HT-29 (cell line): ENCODE measurements around the gene PCYT1B. TPM values are rescaled to one million over a fixed set of nuclear protein-coding genes. Genes with fewer than 3 reads are reported as not detected.
A peak's percentile ranks its signal among the peaks of the same experiment; 100 is the strongest.
"Not testable (repeated sequence)": the region's sequence is repeated elsewhere in the genome, so short reads cannot be mapped to it uniquely, and the experiment has no call there.

Source experiments
- DNase-seq: peaks from one replicate; pipeline ENCODE4 v3.0.0-alpha.2; 2015; ENCODE audit warnings: low spot score
- total RNA-seq: library from RNA; depleted of rRNA; stranded (reverse); fragments of >200 nt; shearing (Covaris generic); gene quantifications from 2 replicates; pipeline ENCODE4 v1.2.3, GENCODE V29; 2014

Gene PCYT1B
- total RNA-seq, 1 experiment from 2014 or later = not detected

DNA sequence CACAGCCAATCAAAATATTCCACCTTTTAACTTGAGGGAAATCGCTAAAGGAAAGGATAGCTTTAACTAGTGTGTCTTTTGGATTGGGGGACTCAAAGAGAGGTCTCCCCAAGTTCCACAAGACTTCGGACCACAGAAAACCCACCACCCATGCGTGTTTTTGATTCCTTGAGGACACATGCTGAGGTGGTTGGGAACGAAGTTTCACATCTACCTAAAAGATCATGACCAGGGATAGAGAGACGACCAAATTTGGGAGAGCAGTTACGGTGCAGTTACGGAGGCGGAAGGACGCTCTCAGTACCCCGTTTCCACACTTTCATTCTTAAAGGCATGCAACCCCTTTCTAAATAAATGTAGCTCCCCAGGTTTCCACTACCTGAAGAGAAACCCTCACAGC, 1.1 kb downstream of the PCYT1B start:
- DNase-seq = no peak

DNA sequence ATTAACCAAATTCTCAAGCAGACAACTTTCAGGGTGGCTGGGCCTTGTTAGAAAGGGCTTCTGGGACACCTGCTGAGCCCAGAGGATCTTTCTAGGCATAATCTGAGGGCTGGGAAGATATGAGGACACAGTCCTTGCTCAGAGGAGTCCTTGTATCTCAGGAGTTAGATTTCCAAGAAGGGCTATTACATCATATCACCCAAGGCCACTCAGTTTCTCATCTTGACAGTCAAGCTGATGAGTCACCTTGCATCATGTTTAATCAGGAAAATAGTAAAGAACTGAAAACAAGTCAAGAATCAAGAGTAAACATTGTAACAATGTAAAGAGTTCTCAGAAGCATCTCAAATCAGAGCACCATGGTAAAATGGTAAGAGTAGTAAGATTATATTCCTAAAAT, 4.0 kb downstream of the PCYT1B start:
- DNase-seq = no peak

- no peak for DNase-seq
Measured at GRCh38 chrX:24629701-24630100, 17.4 kb downstream of the PCYT1B start.

DNA sequence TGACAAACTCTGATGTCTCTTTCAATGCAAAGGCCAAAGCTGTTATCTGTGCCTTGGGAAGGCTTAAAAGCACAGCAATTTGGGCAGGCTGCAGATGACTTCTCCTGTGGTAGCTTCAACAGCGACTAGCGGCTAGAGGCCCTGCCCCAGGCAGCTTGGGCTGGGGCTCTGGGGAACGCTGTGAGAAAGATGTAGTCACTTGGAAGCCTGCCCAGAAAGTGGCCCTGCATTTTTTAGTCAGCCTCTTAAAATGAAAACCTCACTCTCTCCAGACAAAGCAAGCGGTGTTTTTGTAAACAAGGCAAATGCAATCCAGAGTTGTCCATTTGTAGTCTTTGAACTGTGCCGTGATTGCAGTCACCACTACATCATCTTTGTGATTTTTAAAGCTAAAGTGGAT, 27.5 kb downstream of the PCYT1B start:
- DNase-seq = no peak

DNA sequence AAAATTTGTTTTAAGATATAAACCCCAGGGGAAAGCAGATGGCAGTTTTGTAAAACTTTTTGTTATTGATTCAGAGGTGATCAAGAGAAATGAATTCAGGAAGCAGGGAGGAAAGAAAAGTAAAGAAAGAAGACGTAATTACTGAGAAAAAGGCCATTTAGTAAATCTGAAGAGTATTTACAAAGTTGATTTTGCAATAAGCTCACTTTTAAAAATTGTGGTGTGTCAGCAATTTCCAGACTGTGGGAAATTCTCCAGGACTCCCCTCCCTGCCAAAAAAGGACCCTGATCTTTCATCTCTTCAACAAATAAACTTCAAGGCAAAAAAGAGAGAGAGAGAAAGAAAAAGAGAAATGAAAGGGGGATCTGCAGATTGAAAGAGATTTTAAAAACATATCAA, 36.6 kb downstream of the PCYT1B start:
- no peak for DNase-seq

DNA sequence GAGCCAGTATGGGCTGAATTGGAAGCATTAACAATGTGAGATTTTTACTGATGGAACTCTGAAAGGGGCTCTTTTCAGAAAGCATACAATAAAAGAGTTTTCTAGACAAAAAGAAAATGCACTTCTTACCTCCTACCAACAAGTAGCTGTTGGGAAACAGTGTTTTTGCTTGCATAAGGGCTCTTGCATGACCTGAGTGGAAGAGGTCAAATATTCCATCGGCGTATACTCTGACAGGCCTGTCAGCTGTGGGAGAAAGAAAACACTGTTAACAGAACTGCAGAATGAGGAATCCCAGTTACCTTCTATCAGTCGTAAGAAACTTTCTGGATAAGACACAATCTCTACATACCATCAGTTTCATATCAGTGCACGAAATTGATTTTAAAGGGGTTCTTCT, 39.5 kb downstream of the PCYT1B start:
- DNase-seq = no peak

DNA sequence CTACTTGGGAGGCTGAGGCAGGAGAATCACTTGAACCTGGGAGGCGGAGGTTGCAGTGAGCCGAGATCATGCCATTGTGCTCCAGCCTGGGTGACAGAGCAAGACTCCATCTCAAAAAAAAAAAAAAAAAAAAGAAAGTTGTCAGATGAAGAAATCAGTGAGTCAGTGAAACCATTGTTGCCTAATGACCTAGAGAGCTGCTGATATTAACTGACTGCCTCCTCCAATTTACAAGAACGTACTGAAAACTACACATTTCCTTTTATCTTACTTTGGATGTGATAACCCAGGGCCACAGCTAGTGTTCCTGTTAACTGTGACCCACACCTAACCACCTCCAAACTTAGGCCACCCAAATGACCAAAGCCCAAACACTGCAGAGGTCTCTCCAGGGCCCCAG, 41.2 kb downstream of the PCYT1B start:
- not testable (repeated sequence) for DNase-seq

DNA sequence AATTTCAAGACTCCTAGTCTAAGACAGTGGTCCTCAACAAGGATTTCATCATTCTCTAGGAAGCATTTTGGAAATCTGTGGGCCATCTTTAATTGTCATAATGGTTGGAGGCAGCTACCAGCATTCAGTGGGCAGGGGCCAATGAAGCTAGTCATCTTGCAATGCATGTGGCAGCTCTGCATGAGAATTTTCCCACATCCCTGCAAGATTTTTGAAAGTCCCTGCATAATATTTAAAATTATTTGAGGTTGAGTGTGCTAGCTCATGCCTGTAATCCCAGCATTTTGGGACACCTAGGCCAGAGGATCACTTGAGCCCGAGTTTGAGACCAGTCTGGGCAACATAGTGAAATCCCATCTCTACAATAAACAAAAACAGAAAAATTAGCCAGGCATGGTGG, 44.0 kb downstream of the PCYT1B start:
- no peak for DNase-seq

- DNase-seq = no peak
Measured at GRCh38 chrX:24601858-24602257, 45.3 kb downstream of the PCYT1B start.

GRCh38 chrX:24594501-24594900, 52.6 kb downstream of the PCYT1B start:
- DNase-seq = no peak

DNA sequence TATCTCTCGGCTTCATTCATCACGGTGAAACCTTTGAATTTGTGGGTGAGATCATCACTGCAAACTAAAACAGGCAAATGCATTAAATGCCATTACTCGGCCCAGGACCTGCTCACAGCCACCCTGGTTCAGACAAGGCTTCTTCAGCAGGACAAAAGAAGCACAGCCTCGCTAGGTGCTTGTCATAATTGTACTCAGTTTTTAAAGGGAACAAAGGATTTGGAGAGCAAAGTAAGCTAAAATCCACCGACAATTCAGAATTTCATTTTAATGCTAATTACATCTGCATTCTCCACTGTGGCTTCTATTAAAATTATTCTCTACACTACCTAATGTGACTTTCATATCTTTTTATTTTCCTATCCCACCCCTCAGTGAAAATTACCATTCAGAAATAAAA, 57.0 kb downstream of the PCYT1B start:
- DNase-seq = no peak

GRCh38 chrX:24577091-24577490, 70.1 kb downstream of the PCYT1B start:
- DNase-seq = no peak

DNA sequence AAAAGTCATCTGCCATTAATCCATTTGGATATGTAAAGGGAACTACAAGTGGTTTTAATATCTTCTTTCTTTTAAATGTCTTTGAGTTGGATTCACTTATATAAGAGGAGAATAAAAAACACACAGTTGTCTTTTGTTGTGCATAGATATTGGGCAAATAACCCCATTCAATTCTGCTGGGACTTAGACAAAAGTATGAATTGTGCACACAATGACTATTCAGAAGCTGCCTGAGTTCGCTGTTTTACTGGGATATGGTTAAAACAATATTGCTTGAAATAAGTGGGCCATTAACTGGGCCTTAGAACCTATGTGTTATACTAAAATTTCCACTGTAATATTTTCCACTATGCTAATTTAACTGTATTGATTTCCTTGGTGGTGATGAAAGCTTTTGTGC, 71.7 kb downstream of the PCYT1B start:
- DNase-seq = no peak

GRCh38 chrX:24574743-24575142, 72.4 kb downstream of the PCYT1B start:
- no peak for DNase-seq

GRCh38 chrX:24567169-24567568, 80.0 kb downstream of the PCYT1B start:
- DNase-seq = no peak

DNA sequence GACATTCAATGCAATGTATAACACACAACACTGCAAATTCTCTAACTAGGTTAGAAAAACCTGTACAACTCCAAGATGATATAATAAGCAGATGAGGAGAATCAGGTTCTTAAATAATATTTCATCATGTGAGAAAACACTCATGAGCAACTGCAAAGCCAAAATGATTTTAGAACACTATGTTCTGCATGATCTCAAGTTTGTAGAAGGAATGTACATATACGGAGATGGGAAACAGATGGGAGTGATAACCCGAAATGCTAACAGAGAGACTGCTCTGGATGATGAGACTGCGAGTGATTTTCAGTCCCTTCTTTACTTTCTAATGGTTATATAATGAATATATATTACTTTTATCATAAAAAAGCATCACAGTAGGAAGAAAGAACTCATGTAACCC, 80.9 kb downstream of the PCYT1B start:
- no peak for DNase-seq

- no peak for DNase-seq
Measured at GRCh38 chrX:24563291-24564010, 83.7 kb downstream of the PCYT1B start.

DNA sequence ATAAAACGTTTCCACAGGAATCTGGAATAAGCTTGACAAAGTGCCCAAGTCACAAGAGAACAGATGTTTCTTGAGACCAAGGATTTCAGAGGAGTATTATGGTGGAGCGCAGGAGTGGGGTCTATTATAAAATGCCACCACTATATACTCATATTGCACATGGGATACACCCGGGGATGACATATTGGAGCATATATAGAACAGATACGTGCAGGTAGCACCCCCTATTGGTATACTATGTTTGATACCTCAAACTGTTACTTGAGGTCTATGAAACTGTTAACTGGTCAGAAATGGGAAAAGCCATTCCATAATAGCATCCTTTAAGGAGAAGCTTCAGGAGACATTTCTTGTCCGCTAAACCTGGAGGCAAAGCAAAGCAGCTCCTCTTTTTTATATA, 86.0 kb downstream of the PCYT1B start:
- peak; percentile 2 for DNase-seq

GRCh38 chrX:24553011-24553410, 94.1 kb downstream of the PCYT1B start:
- no peak for DNase-seq

DNA sequence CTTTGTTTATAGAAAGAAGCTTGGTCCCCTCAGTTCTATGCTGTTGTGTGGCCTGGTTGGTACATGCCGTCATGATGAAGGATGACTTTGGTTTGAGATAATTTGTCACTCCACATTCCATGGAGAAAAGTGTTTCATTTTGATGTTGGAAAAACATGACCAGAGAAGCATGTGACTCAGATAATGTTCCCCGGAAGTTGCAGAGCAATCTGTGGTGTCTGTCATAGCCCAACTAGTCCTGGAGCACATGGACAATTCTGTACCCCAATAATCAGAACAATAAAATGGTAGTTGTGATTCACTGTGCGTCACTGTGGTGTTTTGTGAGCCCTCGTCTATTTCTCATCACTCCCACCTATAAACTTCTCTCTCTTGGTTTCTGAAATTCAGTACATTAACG, 97.0 kb downstream of the PCYT1B start:
- DNase-seq = no peak

DNA sequence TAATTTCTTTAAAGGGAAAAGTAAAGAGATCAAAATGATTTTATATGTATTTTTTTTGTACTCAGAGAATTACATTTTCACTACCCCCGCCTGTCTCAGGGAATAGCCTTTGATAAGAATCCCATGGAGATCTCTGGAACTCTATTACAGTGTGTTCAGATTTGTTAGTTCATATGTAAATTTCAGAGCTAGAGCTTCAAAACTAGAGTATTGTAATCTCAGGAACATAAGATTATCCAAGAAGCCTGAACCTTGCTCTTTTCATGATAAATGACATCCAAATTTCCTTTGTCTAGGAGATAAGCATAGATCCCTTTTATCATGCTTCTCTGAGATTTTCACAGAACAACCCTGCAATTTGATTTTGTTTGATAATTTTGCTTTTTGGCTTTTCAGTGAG, 99.2 kb downstream of the PCYT1B start:
- no peak for DNase-seq

GRCh38 chrX:24542756-24543155, 104.4 kb downstream of the PCYT1B start:
- no peak for DNase-seq

DNA sequence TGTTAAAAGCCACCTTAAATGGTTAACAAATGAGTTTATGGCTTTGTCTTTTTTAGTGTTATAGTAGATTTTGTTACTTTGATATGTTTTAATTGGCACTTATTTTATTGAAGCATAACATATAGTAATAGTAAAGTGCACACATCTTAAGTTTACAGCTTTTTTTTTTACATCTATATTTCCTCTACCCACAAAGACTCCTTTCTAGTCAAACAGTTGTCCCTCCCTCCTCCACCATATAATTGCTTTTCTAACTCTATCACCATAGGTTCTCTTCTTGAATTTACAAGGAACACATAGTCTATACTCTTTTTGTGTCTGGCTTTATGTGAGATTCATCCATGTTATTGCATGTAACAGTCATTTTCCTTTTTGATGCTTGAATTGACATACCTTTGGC, 110.6 kb downstream of the PCYT1B start:
- DNase-seq = no peak

- DNase-seq = no peak
Measured at GRCh38 chrX:24528605-24529004, 118.5 kb downstream of the PCYT1B start.
